OCI-LY7 (cell line): ENCODE results near the gene NFE2L1.

Source experiments
- EZH2phosphoT487 ChIP-seq: fragments of 200-600 bp; sonication (generic); IDR thresholded peaks from 2 replicates; pipeline ENCODE4 v1.6.1; 2018; ENCODE audit warnings: low read depth, borderline replicate concordance, mild to moderate bottlenecking, mixed run types, antibody characterized with exemption, low read length, moderate library complexity, mixed read lengths
- TF ChIP-seq, protein P1 (sequence below): fragments of 200-600 bp; sonication (generic); conservative IDR thresholded peaks from 2 replicates; pipeline ENCODE4 v1.5.1; 2014; ENCODE audit warnings: mild to moderate bottlenecking, antibody characterized with exemption, low read length, moderate library complexity, mixed read lengths

DNA sequence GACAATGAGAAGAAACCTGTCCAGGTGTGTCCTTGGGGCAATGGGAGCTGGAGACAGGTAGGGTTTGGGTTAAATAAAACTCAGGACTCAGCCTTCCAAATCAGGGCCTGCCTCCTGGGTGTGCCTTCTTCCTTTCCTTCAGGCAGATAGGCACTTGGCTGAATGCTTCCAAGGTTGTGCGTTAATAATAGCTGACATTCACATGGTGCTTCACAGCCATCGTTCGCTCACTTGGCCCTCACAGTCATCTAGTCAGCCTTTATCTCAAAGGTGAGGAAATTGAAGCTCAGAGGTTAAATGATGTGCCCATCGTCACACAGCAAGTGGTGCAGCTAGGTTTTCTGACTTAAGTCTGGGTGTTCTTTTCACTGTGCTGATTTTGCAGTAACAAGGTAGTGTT lies 9.5 kb downstream of the NFE2L1 start:
- TF ChIP-seq, protein P1, sequence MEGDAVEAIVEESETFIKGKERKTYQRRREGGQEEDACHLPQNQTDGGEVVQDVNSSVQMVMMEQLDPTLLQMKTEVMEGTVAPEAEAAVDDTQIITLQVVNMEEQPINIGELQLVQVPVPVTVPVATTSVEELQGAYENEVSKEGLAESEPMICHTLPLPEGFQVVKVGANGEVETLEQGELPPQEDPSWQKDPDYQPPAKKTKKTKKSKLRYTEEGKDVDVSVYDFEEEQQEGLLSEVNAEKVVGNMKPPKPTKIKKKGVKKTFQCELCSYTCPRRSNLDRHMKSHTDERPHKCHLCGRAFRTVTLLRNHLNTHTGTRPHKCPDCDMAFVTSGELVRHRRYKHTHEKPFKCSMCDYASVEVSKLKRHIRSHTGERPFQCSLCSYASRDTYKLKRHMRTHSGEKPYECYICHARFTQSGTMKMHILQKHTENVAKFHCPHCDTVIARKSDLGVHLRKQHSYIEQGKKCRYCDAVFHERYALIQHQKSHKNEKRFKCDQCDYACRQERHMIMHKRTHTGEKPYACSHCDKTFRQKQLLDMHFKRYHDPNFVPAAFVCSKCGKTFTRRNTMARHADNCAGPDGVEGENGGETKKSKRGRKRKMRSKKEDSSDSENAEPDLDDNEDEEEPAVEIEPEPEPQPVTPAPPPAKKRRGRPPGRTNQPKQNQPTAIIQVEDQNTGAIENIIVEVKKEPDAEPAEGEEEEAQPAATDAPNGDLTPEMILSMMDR: no peak
- TF ChIP-seq EZH2phosphoT487: no peak
